GM19468 (cell line): ENCODE data around the gene LRRTM3.

Experiments
- ATAC-seq: cut with Tn5 transposase; IDR thresholded peaks from one replicate; pipeline ENCODE4 v1.9.1; 2021; ENCODE audit warnings: mild to moderate bottlenecking, moderate library complexity, moderate number of reproducible peaks; ENCODE audit not compliant: unreplicated experiment; ENCODE audit errors: extremely low read depth

LRRTM3 gene

DNA sequence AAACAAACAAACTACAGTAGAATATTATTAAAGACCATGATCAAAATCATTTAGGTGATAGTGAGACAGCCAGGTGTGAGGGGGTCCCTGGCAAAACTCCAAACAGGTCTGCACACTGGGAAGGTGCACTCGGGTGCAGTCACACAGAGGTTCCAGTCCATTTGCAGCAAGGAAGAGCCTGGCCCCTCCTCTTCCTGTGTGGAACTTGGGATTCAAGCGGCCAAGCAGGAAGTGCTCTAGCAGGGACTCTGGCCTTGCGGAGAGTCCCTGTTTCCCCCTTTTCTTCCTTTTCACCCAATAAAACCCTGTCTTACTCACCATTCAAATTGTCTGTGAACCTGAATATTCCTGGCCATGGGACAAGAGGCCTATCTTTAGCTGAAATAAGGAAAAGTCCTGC is 181.8 kb downstream of the LRRTM3 start:
- no peak for ATAC-seq

DNA sequence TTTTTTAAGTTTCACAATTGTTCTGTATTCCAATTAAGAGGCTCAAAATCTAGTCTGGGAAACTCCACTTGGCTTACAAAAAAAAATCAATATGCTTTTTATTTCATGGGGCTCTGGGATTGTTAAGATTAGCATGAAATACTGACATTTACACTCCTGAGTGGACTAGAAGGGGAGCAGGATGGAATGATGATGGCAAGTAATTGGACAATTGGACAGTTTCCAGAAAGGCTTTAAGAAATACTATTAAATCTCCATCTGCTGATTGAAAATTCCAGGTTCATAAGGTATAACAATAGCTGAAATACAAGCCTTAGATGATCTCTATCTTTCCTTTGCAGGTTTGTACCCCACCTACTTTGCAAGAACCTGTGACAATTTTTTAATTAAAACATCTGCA is 184.4 kb downstream of the LRRTM3 start:
- no peak for ATAC-seq

- no peak for ATAC-seq
Observed at GRCh38 chr10:67112765-67113164, 186.9 kb downstream of the LRRTM3 start.

- no peak for ATAC-seq
Observed at GRCh38 chr10:67114945-67115344, 189.1 kb downstream of the LRRTM3 start.

DNA sequence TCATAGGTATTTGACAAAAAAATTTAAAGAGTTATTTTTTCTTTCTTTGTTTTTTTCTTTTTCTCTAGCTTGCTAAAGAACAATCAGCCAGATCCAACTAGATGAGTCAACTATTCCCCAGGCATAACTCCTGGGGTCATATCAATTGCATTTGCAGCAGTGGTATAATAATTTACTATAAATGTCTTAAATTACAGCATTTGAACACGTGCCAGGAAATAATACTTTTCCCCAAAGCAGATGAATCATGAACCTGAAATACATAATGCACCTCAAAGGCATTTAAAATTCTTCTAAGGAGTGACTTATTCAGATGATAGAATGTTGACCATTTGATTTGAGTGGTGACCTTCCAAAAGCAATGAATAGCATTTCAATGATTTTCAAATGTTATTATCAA is 190.1 kb downstream of the LRRTM3 start:
- no peak for ATAC-seq

DNA sequence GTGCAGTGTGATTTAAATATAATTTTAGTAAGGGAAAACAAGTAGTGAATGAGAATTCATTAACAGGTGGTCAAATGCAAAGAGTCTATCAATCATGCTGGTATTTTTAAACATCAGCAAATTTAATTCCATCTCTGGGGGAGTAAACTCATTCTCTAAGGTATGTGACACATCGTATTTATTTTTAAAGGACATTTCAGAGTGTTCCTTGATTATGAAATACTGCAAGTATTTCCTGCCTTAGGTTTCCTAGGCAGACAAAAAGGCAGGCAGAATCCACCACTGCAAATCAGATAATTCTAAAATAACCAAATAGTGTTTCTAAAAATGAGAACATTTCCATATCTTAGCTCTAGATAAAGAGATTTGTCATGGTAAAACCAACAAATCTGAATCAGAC is 193.8 kb downstream of the LRRTM3 start:
- ATAC-seq = no peak

DNA sequence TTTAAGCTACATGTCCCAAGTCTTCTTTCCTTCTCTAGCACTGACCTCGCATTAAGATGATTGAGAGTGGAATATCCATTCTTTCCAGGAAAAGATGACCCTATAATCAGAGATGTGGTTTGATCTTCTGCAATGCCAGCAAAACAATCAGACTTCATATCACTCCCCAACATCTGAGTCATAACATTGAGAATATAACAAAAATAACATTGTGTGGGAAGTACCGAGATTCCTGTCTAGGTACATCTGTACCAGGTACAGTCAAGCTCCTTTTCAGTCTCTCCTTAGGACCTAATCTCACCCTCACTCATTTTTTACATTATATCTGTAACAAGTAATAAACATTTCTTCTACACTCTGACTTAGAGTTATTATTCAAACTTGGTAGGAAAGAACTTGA is 201.6 kb downstream of the LRRTM3 start:
- ATAC-seq = no peak

DNA sequence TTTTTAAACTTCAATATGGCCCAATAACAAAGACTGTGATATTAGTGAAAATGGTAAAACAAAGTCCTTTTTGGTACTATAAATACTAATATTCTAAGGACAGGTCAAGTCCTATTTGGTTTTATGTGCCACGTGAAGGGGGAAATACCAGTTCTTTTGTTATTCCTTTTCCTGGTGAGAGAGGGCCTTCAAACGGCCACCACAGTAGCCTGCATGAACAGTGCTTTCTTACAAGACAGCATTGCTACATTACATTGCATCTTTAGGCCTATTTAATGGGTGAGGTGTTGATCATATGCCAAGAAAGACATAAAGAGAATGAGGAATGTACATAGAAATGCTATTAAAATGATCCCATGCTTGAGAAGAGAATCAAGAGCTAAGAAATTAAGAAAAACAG is 214.8 kb downstream of the LRRTM3 start:
- ATAC-seq = no peak

- ATAC-seq = no peak
Observed at GRCh38 chr10:67141300-67141699, 215.5 kb downstream of the LRRTM3 start.

- ATAC-seq = no peak
Observed at GRCh38 chr10:67144530-67144929, 218.7 kb downstream of the LRRTM3 start.
